ENCODE data around the gene STAC3. TPM values are rescaled to one million over a fixed set of nuclear protein-coding genes. Genes with fewer than 3 reads are reported as not detected.
A peak's percentile ranks its signal among the peaks of the same experiment; 100 is the strongest.

Gene STAC3
- total RNA-seq, 1 experiment from 2014 or later = 2.8 TPM

DNA sequence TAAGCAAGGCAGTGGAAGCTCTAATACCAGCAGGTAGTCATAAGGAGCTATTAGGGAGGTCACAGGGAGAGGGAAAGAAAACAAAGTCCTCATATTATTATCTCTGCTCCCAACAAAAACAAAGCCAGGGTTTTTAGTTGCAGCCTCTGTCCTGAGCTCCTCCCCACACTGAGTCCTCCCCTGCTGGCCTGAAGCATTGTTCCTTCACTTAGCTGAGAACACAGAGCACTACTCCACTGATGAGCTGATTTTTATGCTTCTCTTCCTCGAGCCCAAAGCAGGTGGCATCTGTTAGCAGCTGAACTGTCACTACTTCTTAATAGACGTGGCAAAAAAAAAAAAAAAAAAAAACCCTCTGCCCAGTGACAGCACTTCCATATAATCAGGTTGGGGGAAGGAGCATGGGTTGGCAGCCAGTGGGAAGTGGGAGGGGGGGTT, 10.5 kb upstream of the STAC3 start:
- no peaks in the 10 kb centered on the region for H4K20me1 ChIP-seq (ENCODE audit: control insufficient read depth, insufficient read depth, insufficient read length)
- Mint-ChIP-seq H3K9me3 (no peaks in the 10 kb centered on the region), H3K27me3 (ENCODE audit: low read depth) (no peaks in the 10 kb centered on the region), H3K4me3 (no peak overlapping the region), H3K27ac (peak overlapping the region in 2 of 3 experiments; percentile 66 to 73; a peak in 3 of 7 replicates), H3K4me1 (peaks cover 12 to 23% of the 10 kb centered on the region in 2 experiments), H3K36me3 (ENCODE audit: insufficient read depth in 1 of 3, low read depth in 3 of 3) (peaks cover 0 to 44% (median 25%) of the 10 kb centered on the region in 3 experiments; a peak in 6 of 7 replicates)
- H3K23me2 ChIP-seq (ENCODE audit: insufficient read length, low read depth, low read length, poor library complexity, severe bottlenecking) = no peaks in the 10 kb centered on the region
- H2BK20ac ChIP-seq (ENCODE audit: low read depth, low read length, poor library complexity, severe bottlenecking) = no peak overlapping the region
- no peaks in the 10 kb centered on the region for H3K9me3 ChIP-seq (ENCODE audit: control insufficient read depth, low read depth, low read length)
- no peak overlapping the region for H3K14ac ChIP-seq (ENCODE audit: insufficient read depth, low read length)
- WGBS (ENCODE audit: extremely low coverage, insufficient read length, low lambda C conversion rate) = no CpG with 5 or more reads among the region's 2 CpGs
- H2BK12ac ChIP-seq (ENCODE audit: insufficient read length, low read depth, low read length) = no peak overlapping the region
- no peak overlapping the region for H4K91ac ChIP-seq (ENCODE audit: insufficient read length, low read depth, low read length)
- no peak overlapping the region for H3K27ac ChIP-seq (ENCODE audit: insufficient read length, low read depth, low read length)
- H2BK5ac ChIP-seq (ENCODE audit: insufficient read length, low read length) = no peak overlapping the region
- no peak overlapping the region for H4K8ac ChIP-seq (replicated peaks; ENCODE audit: insufficient read length, low read depth, low read length)
- no peak overlapping the region for H2AK5ac ChIP-seq (ENCODE audit: insufficient read length, low read length)
- no peak overlapping the region for H4K5ac ChIP-seq (ENCODE audit: insufficient read length, low read depth, low read length)
- TF ChIP-seq, protein P1, sequence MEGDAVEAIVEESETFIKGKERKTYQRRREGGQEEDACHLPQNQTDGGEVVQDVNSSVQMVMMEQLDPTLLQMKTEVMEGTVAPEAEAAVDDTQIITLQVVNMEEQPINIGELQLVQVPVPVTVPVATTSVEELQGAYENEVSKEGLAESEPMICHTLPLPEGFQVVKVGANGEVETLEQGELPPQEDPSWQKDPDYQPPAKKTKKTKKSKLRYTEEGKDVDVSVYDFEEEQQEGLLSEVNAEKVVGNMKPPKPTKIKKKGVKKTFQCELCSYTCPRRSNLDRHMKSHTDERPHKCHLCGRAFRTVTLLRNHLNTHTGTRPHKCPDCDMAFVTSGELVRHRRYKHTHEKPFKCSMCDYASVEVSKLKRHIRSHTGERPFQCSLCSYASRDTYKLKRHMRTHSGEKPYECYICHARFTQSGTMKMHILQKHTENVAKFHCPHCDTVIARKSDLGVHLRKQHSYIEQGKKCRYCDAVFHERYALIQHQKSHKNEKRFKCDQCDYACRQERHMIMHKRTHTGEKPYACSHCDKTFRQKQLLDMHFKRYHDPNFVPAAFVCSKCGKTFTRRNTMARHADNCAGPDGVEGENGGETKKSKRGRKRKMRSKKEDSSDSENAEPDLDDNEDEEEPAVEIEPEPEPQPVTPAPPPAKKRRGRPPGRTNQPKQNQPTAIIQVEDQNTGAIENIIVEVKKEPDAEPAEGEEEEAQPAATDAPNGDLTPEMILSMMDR (conservative IDR thresholded peaks at IDR 0.05) = no peak
- H3K4me1 ChIP-seq (ENCODE audit: insufficient read depth, low read length) = no peaks in the 10 kb centered on the region; the same call in 1 of the 2 replicates
- H2BK120ac ChIP-seq (ENCODE audit: low read depth, low read length, poor library complexity, severe bottlenecking) = no peak overlapping the region
- no peak overlapping the region for H3K23ac ChIP-seq (ENCODE audit: insufficient read length, low read depth, low read length)
- DNase-seq = no peak
- no peaks in the 10 kb centered on the region for H3K27me3 ChIP-seq (ENCODE audit: insufficient read depth, low read length)
- no peak overlapping the region for H2BK15ac ChIP-seq (ENCODE audit: low read depth, low read length)
- H3K18ac ChIP-seq (ENCODE audit: insufficient read length, low read depth, low read length) = no peak overlapping the region
- no peak overlapping the region for H2AFZ ChIP-seq (ENCODE audit: low read length)
- H3T11ph ChIP-seq (ENCODE audit: low read length) = no peak overlapping the region
- no peak overlapping the region for H3K4ac ChIP-seq (ENCODE audit: low read depth, low read length)
- H3K9ac ChIP-seq (ENCODE audit: extremely low read depth, insufficient read length, low read length) = no peak overlapping the region
- H3K4me2 ChIP-seq (ENCODE audit: insufficient read depth, insufficient read length, low read length) = no peak overlapping the region
- H3K79me2 ChIP-seq (ENCODE audit: insufficient read depth, low read length) = no peaks in the 10 kb centered on the region
- H3K56ac ChIP-seq (ENCODE audit: insufficient read length, low read depth, low read length) = no peak overlapping the region
- no peaks in the 10 kb centered on the region for H3K79me1 ChIP-seq (ENCODE audit: insufficient read depth, low read depth, low read length, poor library complexity, severe bottlenecking)

Measured in H9 (cell line).